H9 (cell line): ENCODE data around the gene SMTNL2. TPM values are rescaled to one million over a fixed set of nuclear protein-coding genes. Genes with fewer than 3 reads are reported as not detected.

Source experiments
- DNase-seq: peaks from one replicate; pipeline ENCODE4 v3.0.0-alpha.2; 2017
- H2AFZ ChIP-seq: one replicate; pipeline ENCODE4 v1.6.1; 2013; ENCODE audit warnings: mild to moderate bottlenecking, low read length, control low read depth, moderate library complexity
- H2AK5ac ChIP-seq: 2 replicates; pipeline ENCODE4 v1.6.1; 2013; ENCODE audit warnings: low read length, control low read depth, mixed read lengths; ENCODE audit not compliant: insufficient read length
- H2BK120ac ChIP-seq: one replicate; pipeline ENCODE4 v1.6.1; 2013; ENCODE audit warnings: low read depth, mild to moderate bottlenecking, low read length, control low read depth, inconsistent platforms; ENCODE audit not compliant: poor library complexity, severe bottlenecking
- H2BK12ac ChIP-seq: 2 replicates; pipeline ENCODE4 v1.6.1; 2013; ENCODE audit warnings: low read length, control low read depth, mixed read lengths, low read depth; ENCODE audit not compliant: insufficient read length
- H2BK15ac ChIP-seq: 2 replicates; pipeline ENCODE4 v1.6.1; 2013; ENCODE audit warnings: low read depth, low read length, control low read depth
- H2BK20ac ChIP-seq: one replicate; pipeline ENCODE4 v1.6.1; 2013; ENCODE audit warnings: low read depth, mild to moderate bottlenecking, low read length, control low read depth, inconsistent platforms; ENCODE audit not compliant: poor library complexity, severe bottlenecking
- H2BK5ac ChIP-seq: 2 replicates; pipeline ENCODE4 v1.6.1; 2013; ENCODE audit warnings: low read length, control low read depth, mixed read lengths; ENCODE audit not compliant: insufficient read length
- H3K14ac ChIP-seq: 2 replicates; pipeline ENCODE4 v1.6.1; 2013; ENCODE audit warnings: low read length, control low read depth; ENCODE audit not compliant: insufficient read depth
- H3K18ac ChIP-seq: 2 replicates; pipeline ENCODE4 v1.6.1; 2013; ENCODE audit warnings: low read depth, mild to moderate bottlenecking, mixed read lengths, low read length, control low read depth; ENCODE audit not compliant: insufficient read length
- H3K23ac ChIP-seq: 2 replicates; pipeline ENCODE4 v1.6.1; 2013; ENCODE audit warnings: low read length, control low read depth, mixed read lengths, low read depth; ENCODE audit not compliant: insufficient read length
- H3K23me2 ChIP-seq: 2 replicates; pipeline ENCODE4 v1.6.1; 2013; ENCODE audit warnings: low read depth, mild to moderate bottlenecking, mixed read lengths, low read length, control low read depth; ENCODE audit not compliant: insufficient read length, poor library complexity, severe bottlenecking
- H3K27ac ChIP-seq: 2 replicates; pipeline ENCODE4 v1.5.1; 2013; ENCODE audit warnings: low read length, control low read depth, mixed read lengths, low read depth; ENCODE audit not compliant: insufficient read length
- H3K27me3 ChIP-seq: 2 replicates; pipeline ENCODE4 v1.6.1; 2013; ENCODE audit warnings: low read length, control low read depth, inconsistent platforms; ENCODE audit not compliant: insufficient read depth
- H3K4ac ChIP-seq: 2 replicates; pipeline ENCODE4 v1.6.1; 2013; ENCODE audit warnings: low read depth, mild to moderate bottlenecking, control low read depth, inconsistent platforms, low read length, moderate library complexity
- H3K4me1 ChIP-seq: 2 replicates; pipeline ENCODE4 v1.6.1; 2013; ENCODE audit warnings: low read length, control low read depth, inconsistent platforms; ENCODE audit not compliant: insufficient read depth
- H3K4me2 ChIP-seq: 2 replicates; pipeline ENCODE4 v1.6.1; 2013; ENCODE audit warnings: low read length, control low read depth, mixed read lengths; ENCODE audit not compliant: insufficient read length, insufficient read depth
- H3K56ac ChIP-seq: 2 replicates; pipeline ENCODE4 v1.6.1; 2013; ENCODE audit warnings: low read depth, mild to moderate bottlenecking, mixed read lengths, low read length, control low read depth; ENCODE audit not compliant: insufficient read length
- H3K79me1 ChIP-seq: 2 replicates; pipeline ENCODE4 v1.6.1; 2013; ENCODE audit warnings: low read depth, mild to moderate bottlenecking, moderate library complexity, low read length, control low read depth, inconsistent platforms; ENCODE audit not compliant: insufficient read depth, poor library complexity, severe bottlenecking
- H3K79me2 ChIP-seq: 2 replicates; pipeline ENCODE4 v1.6.1; 2013; ENCODE audit warnings: low read length, control low read depth, inconsistent platforms; ENCODE audit not compliant: insufficient read depth
- H3K9ac ChIP-seq: 2 replicates; pipeline ENCODE4 v1.6.1; 2013; ENCODE audit warnings: low read length, control low read depth, mixed read lengths; ENCODE audit not compliant: insufficient read length; ENCODE audit errors: extremely low read depth
- H3K9me3 ChIP-seq: one replicate; pipeline ENCODE4 v1.6.1; 2013; ENCODE audit warnings: low read depth, low read length, inconsistent platforms; ENCODE audit not compliant: control insufficient read depth
- H3T11ph ChIP-seq: one replicate; pipeline ENCODE4 v1.6.1; 2013; ENCODE audit warnings: mild to moderate bottlenecking, low read length, control low read depth, inconsistent platforms
- H4K20me1 ChIP-seq: one replicate; pipeline ENCODE4 v1.6.1; 2013; ENCODE audit not compliant: control insufficient read depth, insufficient read length, insufficient read depth
- H4K5ac ChIP-seq: 2 replicates; pipeline ENCODE4 v1.6.1; 2013; ENCODE audit warnings: low read depth, mild to moderate bottlenecking, mixed read lengths, low read length, control low read depth; ENCODE audit not compliant: insufficient read length
- H4K8ac ChIP-seq: replicated peaks from 2 replicates; pipeline ENCODE4 v1.6.1; 2013; ENCODE audit warnings: low read length, control low read depth, mixed read lengths, low read depth; ENCODE audit not compliant: insufficient read length
- H4K91ac ChIP-seq: 2 replicates; pipeline ENCODE4 v1.6.1; 2013; ENCODE audit warnings: low read depth, mild to moderate bottlenecking, moderate library complexity, mixed read lengths, low read length, control low read depth; ENCODE audit not compliant: insufficient read length
- H3K27ac Mint-ChIP-seq, 3 experiments: 2 replicates in 2 of 3; 3 replicates in 1 of 3; pipeline ENCODE4 v1.8.0; 2020 to 2021; ENCODE audit warnings: mixed read lengths in 3 of 3, mild to moderate bottlenecking in 1 of 3, moderate library complexity in 1 of 3
- H3K27me3 Mint-ChIP-seq: 2 replicates; pipeline ENCODE4 v1.8.0; 2021; ENCODE audit warnings: low read depth, mild to moderate bottlenecking, moderate library complexity, mixed read lengths
- H3K36me3 Mint-ChIP-seq, 3 experiments: 2 replicates in 2 of 3; 3 replicates in 1 of 3; pipeline ENCODE4 v1.8.0; 2020 to 2021; ENCODE audit warnings: low read depth in 3 of 3, mixed read lengths in 3 of 3; ENCODE audit not compliant: insufficient read depth in 1 of 3
- H3K4me1 Mint-ChIP-seq, 2 experiments: 2 replicates each; pipeline ENCODE4 v1.8.0; 2020; ENCODE audit warnings: mixed read lengths in 2 of 2
- H3K4me3 Mint-ChIP-seq, 2 experiments: 2 replicates in 1 of 2; 3 replicates in 1 of 2; pipeline ENCODE4 v1.8.0; 2020 to 2021; ENCODE audit warnings: mild to moderate bottlenecking in 2 of 2, mixed read lengths in 2 of 2, moderate library complexity in 1 of 2
- H3K9me3 Mint-ChIP-seq, 2 experiments: 2 replicates in 1 of 2; 3 replicates in 1 of 2; pipeline ENCODE4 v1.8.0; 2020; ENCODE audit warnings: mild to moderate bottlenecking in 2 of 2, mixed read lengths in 2 of 2, moderate library complexity in 1 of 2
- CTCF ChIP-seq: fragments of 200-600 bp; sonication (generic); conservative IDR thresholded peaks from 3 replicates; pipeline ENCODE4 v1.8.0; 2021; ENCODE audit warnings: antibody characterized with exemption, mild to moderate bottlenecking
- WGBS: extraction: QIAGEN DNeasy Blood & Tissue Kit; methylation state at CpG from one replicate; pipeline ENCODE4 v1.1.7; 2013; ENCODE audit warnings: missing lambda C conversion rate, low lambda C conversion rate, mixed read lengths; ENCODE audit not compliant: insufficient read length; ENCODE audit errors: extremely low coverage; 5-methylcytosine and 5-hydroxymethylcytosine counted together
- total RNA-seq: library from RNA; stranded (reverse); gene quantifications from 2 replicates; pipeline ENCODE4 v1.2.1, GENCODE V29; 2021

SMTNL2 gene
- total RNA-seq, 1 experiment from 2014 or later = 0.77 TPM

- no peaks in the 10 kb centered on the region for H3K79me2 ChIP-seq
- no peak overlapping the region for H2BK5ac ChIP-seq
- peaks cover 23% of the 10 kb centered on the region; the same call in 1 of the 2 replicates for H3K27me3 ChIP-seq
- no peak overlapping the region for H2BK15ac ChIP-seq
- no peak overlapping the region for H3K4ac ChIP-seq
- no peak overlapping the region for H4K91ac ChIP-seq
- H3K9me3 Mint-ChIP-seq = no peaks in the 10 kb centered on the region
- H3K27ac Mint-ChIP-seq = no peak overlapping the region
- no peak overlapping the region for H4K8ac ChIP-seq
- H3K79me1 ChIP-seq = no peaks in the 10 kb centered on the region
- H2AK5ac ChIP-seq = no peak overlapping the region
- H3K4me2 ChIP-seq = peak overlapping the region; percentile 77
- H3K23ac ChIP-seq = no peak overlapping the region
- peaks cover 10% of the 10 kb centered on the region for H3K23me2 ChIP-seq
- no peak overlapping the region for H2AFZ ChIP-seq
- peaks cover 21 to 32% of the 10 kb centered on the region in 2 experiments for H3K4me1 Mint-ChIP-seq
- H3K27ac ChIP-seq = no peak overlapping the region
- H3K9me3 ChIP-seq = no peaks in the 10 kb centered on the region
- H3K9ac ChIP-seq = no peak overlapping the region
- H3K27me3 Mint-ChIP-seq = peaks cover 69% of the 10 kb centered on the region
- no peak overlapping the region for H2BK20ac ChIP-seq
- peaks cover 0 to under 1% (median 0%) of the 10 kb centered on the region in 3 experiments; a peak in 1 of 7 replicates for H3K36me3 Mint-ChIP-seq
- no peak overlapping the region for H2BK12ac ChIP-seq
- no peak overlapping the region for H3K56ac ChIP-seq
- no peak for TF ChIP-seq CTCF
- no peak overlapping the region for H3T11ph ChIP-seq
- no CpG with 5 or more reads among the region's 3 CpGs for WGBS
- H3K18ac ChIP-seq = no peak overlapping the region
- no peak overlapping the region for H3K14ac ChIP-seq
- H4K20me1 ChIP-seq = peaks cover 2% of the 10 kb centered on the region
- no peak overlapping the region for H2BK120ac ChIP-seq
- no peak for DNase-seq
- no peak overlapping the region for H4K5ac ChIP-seq
- peak overlapping the region; percentile 71 to 90; a peak in 3 of 5 replicates for H3K4me3 Mint-ChIP-seq
- no peaks in the 10 kb centered on the region; the same call in 1 of the 2 replicates for H3K4me1 ChIP-seq
These were observed 1.1 kb upstream of the SMTNL2 start for GRCh38 chr17:4583206-4583605.
